ENCODE measurements around the gene RPS6KA3.
A peak's percentile ranks its signal among the peaks of the same experiment; 100 is the strongest.
"Not testable (repeated sequence)": the region's sequence is repeated elsewhere in the genome, so short reads cannot be mapped to it uniquely, and the experiment has no call there.

Gene RPS6KA3

DNA sequence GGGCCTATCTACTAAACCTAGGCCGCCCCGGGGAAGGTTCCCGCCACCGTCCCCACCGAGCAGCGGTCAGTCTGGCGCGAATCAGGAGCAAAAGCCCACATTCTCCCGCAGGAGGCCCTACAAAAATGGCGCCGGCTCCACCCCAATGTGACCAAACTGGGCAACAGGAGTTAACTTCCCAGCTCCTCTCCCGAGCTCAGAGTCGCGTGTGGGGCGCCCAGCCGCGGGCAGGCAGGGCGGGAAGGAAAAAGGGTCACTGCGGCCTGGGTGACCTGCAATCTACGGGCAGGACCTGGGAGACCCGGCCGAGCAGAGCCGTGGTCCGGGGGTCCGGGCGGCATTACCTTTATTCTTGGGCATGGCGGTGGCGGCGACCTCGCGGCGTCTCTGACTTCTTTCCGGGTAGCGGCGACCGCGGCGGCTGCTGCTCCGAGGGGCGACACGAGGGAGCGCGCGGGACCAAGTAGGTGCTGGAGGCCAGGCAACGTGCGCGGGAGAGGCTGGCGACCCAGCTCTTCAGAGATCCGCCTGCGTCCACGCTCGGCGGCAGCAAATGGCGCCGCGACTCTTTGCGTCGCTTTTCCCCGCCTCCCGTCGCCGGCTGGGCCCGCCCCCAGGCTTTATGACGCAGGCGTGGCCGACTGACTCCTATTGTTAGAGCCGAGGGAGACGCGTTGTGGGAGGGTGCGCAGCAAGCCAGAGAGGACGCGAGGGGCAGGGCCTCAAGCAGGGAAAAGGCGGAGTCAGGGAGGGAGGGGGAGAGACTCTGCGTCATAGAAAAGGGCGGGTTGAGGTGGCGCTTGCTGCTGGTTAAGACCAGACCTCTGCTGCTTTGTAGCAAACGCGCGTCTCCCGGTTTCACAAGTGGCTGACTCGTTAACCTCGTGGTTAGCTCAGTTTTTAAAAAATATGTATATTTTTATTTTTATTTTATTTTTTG is 125.2 kb downstream of the RPS6KA3 start, which contains the start of gene EIF1AX:
EIF1AX (minus strand) TSS at position 558 of the 940 bp plus-strand sequence; CDS start at position 360, 198 bp downstream.
- DNase-seq, result peak; percentile 100

DNA sequence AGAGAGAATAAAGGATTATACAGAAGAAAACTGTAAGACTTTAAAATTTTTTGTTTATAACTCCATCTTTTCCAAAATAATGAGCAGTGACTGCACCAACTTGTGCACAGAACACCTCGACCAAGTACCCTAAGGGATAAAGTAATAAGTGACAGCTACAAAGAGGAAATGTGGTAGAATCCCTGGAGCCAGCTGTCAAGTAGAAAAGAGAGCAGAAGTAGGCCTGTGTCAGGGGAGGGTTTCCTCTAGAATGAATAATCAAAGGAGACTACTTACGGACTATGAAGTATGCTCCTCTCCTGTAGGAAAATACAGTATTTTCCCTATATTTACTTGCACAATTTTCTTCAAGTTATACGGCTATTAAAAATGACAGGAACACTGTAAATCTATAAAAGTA is 126.3 kb downstream of the RPS6KA3 start:
- DNase-seq, result no peak

DNA sequence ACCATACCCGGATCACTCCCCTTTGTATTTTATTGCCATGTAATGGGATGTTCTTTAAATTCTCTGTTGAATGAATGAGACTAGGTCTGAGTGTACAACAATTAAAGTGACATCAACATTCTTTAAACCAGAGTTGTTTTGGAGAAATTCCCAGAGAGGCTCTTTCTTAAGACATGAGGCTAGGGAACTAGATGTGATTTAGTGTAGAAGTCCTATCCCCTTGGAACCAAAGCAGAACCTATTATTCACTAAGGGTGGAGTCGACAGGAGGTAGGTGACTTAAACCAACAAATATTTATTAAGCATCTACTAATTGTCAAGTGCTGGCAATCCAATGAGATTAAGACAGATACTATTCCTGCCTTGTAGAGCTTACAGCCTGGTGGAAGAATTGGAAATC is 126.7 kb downstream of the RPS6KA3 start:
- DNase-seq, result no peak

DNA sequence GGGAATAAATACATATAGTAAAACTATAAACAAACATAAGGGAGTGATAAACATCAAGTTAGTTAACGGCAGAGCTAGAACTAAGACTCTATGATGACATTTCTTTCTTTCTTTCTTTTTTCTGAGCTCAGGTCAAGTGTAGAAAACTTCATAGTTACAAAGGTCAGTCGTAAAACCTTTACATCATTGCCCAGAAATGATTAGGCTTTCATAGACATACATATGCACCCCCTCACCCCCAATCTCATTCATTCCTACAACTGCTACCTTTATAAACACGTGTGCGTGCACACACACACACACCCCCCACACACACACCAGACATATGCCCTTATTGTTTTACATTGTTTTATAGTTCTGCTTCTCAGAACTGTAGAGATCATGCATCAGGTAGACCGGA is 130.8 kb downstream of the RPS6KA3 start:
- DNase-seq, result no peak

DNA sequence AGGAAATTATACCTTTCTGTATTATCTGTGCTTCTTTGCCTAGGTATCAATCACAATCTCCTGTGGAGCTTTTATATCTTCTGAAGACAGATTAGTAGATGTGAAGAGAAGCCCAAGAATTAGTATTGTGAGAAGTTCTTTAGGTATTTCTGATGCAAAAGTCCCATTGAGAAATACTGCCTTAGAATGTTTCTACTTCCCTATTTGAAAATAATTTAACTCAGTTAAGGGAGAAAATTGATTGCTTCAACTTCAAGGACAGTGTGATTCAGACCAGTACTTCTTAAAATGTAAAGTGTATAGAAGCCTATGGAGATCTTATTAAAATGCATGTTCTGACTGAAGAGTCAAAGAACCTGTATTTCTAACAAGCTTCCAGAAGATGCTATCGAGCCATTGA is 134.0 kb downstream of the RPS6KA3 start:
- no peak for DNase-seq

DNA sequence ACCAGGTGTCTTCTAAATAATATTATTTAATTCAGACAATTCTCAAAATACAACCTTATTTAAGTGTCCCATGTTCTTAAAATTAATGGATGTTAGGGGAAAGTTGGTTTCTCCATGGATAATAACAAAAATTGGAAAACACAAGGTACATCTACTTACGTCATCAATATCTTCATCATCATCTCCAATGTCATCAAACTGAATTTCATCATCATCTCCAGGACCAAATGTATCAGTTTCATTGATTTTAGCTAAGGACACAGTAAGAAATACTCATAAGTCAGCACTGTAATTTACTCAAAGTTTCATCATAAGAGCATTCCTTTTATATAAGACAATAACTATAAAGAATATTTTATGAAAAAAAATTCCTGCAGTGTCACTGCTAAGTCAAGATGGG is 136.4 kb downstream of the RPS6KA3 start:
- no peak for DNase-seq

DNA sequence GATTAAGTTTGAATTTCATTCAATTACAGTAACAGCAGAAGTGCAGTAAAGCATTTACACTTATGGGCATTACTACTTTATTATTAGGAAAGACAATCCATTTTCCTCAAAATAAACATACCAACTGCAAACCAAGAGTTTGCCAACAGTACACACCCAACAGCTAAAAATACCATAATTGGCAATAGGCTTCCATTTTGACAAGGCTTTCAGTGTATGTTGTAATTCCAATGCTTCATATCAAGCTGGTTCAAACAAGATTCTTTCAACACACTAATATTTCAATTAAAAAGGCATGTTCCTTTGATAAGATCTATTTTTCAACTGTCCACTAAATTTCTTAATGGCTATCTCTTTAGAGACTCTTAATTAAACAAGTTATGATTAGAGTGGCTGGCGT is 137.2 kb downstream of the RPS6KA3 start:
- no peak for DNase-seq

DNA sequence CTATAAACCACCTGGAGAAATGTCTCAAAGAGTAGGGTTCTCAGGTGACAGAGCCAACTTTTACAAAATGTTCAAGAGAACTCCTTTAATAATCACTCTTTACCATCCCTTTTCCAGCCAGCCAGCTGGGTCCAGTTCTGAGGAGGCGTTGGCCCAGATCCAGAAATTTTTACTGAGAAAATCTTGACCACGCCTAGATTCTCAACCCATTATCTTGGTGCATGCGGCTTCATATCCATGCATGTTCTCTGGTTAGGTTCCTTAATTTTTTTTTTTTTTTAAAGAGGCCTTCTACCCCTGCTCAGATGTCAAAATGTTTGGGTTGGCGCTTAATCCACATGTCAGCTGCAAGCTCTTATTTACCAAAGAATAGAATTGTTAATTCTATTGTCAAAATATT is 138.0 kb downstream of the RPS6KA3 start:
- no peak for DNase-seq

DNA sequence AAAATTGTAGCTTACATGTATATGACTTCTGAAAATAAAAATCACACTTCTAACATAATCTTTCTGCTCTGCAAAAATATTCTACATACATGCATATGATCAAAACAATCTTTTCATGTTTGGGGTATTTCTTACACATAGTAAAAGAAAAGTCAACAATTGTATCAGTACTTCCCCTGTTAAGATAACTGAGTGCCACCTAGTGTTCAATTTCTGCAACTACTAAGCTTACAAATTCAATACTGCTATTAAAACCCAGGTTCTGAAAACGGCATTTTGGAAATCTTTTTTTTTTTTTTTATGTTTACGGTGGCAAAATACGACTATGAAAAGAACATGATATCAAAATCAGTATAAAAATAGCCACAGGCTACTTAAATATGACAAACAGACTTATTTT is 139.3 kb downstream of the RPS6KA3 start:
- DNase-seq, result not testable (repeated sequence)

DNA sequence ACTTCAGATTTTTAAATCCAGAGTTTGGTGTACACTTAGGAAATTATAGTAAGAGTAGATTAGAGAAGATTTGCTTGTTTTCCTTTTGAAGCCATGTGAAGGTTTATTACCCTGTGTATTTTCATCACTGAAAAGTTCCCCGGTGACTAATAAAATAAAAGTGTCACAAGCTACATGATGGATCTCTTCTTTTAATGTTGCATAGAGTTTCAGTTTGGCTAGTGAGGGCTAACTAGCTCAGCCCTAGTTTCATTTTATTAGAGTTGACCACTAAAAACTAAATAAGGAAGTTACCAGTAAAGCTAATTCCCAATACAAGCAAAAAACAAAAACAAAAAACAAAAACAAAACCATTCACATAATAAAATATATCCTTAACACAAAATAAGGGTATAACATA is 139.9 kb downstream of the RPS6KA3 start:
- DNase-seq, result not testable (repeated sequence)

DNA sequence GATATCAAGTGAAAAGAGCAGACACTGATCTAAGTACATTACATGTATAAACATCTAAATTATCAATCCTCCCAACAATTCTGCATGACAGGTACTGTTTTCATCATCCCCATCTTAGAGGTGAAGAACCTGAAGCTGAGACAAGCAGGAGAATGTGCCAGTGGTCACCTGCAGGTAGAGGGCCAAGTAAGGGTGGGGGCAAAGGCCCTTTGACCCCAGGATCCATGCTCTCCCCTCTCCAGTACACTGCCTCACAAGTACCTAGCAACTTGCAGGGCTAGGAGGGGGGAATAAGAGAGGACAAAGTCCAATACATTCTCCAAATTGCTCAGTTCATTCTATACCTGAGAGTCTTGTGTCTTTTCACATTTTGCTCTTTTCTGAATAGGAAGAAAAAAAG is 141.7 kb downstream of the RPS6KA3 start:
- DNase-seq, result no peak

DNA sequence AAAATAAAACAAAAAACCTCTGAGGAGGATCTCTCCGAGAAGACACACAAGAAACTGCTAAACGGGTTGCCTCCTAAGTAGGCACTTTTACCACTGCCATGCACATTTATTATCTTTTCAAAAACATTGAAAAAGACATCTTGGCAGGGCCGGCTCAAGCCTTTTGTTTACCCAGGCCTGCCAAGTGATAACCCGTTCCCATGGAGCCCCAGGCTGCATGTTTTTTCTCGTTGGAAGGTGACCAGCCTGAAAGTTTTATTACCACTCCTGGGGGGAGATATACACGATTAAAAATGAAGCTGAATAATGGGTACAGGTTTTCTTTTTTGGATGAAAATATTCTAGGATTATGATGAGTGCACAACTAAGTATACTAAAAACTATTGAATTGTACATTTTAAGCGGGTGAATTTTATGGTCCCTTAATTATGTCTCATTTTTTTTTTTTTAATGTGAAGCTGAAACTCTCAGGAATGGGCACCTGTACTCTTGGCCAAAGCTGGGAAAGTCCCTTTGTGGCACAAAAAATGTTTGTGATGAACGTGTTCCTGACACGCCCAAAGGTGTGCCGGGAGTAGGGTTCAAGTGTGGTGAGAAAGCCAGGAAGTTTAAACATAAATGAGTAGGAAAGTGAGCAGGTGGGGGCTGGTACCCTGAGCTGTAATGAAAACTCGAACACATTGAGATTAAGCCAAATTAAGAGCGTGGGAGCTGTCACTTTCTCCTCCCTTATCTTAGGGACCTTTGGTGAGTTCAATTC is 148.5 kb downstream of the RPS6KA3 start:
- no peak for DNase-seq

DNA sequence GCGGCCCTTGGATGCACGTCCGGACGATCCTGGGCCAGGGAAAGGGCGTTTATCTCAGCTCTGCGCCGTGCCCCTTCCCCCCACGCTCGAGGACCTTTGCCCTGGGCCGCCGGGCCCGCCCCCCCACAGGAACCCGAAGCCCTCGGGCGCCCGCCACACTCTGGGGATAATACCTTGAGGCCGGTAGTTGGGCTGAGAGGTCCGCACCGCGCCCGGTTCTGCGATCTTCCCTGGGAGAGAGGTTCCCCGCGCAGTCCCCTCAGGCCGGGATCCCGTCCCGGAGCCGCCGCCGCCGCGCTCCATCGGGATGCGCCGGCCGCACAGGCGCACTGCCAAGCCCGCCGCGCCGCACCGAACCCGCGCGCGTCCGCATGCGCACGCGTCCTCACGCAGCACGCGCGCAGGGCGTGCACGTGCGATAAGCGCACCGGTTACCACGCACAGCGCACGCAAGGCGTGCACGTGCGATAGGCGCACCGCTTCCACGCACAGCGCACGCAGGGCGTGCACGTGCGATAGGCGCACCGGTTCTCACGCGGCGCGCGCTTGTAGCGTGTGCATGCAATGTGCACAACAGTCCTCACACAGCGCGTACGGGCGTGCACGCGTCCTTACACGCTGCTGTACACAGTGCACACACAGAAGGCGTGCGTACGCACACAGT is 150.0 kb downstream of the RPS6KA3 start, which contains the start of gene MAP7D2:
MAP7D2 (minus strand) TSS at position 331 of the 664 bp plus-strand sequence; CDS start at position 303, 28 bp downstream.
- DNase-seq, result no peak

DNA sequence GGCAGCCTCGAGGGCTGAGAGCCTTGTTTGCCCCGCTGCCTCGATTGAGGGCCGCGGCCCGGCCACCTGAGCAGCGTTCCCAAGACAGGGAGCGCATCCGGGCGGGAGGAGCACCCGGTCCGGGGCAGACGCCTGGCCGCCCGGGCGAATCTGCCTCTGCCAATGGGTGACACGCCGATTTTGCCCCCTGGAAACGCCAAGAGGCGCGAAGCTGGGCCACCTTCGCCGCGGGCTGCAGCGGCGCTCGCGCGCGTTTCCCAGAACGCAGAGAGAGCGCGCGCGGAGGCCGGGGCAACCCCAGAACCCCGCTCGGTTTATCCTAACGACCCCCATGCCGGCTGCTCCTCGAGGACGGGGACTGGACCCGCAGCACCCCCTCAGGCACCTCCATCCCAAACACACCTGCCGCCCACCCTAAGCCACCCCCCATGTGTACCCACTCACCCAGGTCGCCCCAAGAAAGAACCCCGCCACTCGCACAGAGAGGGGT is 150.6 kb downstream of the RPS6KA3 start:
- DNase-seq, result no peak

DNA sequence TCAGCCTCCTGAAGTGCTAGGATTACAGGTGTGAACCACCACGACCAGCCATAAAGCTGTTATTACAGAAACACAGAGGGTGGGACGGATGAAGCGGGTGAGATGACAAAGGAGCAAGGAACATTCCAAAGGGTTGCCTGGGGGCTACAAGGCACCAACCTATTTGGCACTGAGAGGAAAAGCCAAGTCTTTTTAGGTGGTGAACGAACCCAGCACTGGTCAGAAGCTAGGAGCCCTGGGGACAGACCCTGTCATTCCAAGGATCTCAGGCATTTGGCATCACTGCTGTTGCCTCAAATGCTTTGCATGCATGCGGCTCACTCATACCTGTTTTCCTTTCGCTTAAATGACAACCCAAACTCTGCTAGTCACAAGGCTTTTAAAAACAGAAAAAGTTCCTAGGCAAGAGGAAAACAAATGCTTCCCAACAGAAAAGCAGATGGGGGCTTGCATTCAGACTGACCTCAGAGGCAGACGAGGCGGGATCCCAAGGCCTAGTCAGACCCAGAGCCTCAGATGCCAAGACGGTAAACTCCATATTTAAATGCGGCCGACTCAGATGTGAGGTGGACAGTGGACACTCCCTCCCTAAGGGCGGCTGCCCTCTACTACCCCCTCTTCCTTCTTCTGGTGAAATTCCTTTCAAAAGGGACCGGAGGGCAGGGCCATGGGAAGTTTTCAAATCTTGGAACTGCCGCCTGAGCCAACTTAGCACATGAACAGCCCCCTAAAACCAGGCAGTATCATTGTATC is 154.5 kb downstream of the RPS6KA3 start:
- no peak for DNase-seq

DNA sequence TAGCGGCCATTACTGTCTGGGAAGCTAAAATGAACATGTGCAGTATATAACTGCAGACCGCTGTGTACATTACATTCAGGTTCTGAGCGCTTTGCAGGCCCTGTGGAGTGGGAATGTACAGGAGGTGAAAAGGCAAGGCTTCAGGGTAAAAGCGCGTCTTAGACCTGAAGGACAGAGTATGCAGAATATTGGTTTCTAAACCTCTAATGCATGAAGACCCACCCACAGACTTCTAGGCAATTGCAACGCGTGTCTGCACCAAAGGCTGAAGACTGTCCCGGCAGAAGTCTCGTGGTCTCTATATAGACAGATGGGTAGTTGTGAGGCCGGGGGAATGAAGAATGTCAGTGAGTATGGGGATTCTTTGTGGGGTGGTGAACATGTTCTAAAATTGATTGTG is 155.4 kb downstream of the RPS6KA3 start:
- DNase-seq, result no peak

DNA sequence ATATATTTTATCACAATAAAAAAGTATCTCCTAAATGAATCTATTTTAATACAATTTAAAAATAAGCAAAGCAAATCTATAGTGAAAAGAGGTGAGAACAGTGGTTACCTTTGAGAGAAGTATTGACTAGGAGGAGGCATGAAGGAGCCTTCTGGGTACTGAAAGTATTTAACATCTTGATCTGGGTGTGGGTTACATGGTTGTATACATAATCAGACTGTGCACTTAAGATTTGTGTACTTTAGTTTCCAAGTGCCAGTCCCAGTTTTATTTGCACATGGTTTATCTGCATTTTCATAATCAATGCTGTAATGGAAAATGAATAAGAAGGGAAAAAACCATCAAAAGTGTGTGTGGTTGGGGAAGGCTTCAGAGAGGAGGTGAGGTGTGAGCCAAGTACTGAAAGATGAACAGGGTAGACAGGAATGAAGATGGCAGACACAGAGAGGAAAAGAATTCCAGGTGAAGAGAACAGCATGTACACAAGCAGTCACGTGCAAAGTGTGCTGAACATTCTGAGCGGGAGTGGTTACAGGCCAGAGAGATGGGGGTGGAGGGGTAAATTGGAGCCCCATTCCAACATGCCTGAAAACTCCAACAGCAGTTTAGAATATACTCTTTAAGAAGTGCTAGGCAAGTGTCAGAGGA is 164.7 kb downstream of the RPS6KA3 start:
- DNase-seq, result no peak

Measured in femur (tissue), 1 donor.